Endothelial cell of umbilical vein (primary cell): ENCODE data around the gene SRSF6. TPM values are rescaled to one million over a fixed set of nuclear protein-coding genes. Genes with fewer than 3 reads are reported as not detected.

Experiments
- BruUV-seq: library from RNA; stranded (reverse); fragments of 400-500 nt; replicated peaks from 2 replicates; lab custom pipeline; 2021; lab: Mats Ljungman, UMichigan
- CTCF ChIA-PET: fragments of 300-600, 350-600 bp; sonication (Branson Sonifier 250); formaldehyde crosslinking; loops from one replicate; lab custom pipeline; 2021; ENCODE audit warnings: antibody characterized with exemption, inconsistent platforms; lab: Charles Lee
- POLR2A ChIA-PET: fragments of 300-600, 350-600 bp; sonication (Branson Sonifier 250); formaldehyde crosslinking; loops from one replicate; lab custom pipeline; 2021; ENCODE audit warnings: antibody characterized with exemption, inconsistent platforms; lab: Charles Lee
- DNase-seq: peaks from one replicate; pipeline ENCODE4 v3.0.0-alpha.2; 2011; ENCODE audit warnings: low read depth, low spot score
- FAIRE-seq: peaks from 2 replicates; lab custom pipeline; 2011; peaks lifted over from hg19 to GRCh38; lab: Jason Lieb, UNC
- H2AFZ ChIP-seq: 2 replicates; pipeline ENCODE4 v1.6.0; 2012; ENCODE audit warnings: low read depth, low read length, control low read depth, inconsistent platforms
- H3K27ac ChIP-seq: 2 replicates; pipeline ENCODE4 v1.5.1; 2011; ENCODE audit warnings: low read depth, mild to moderate bottlenecking, control low read depth, low read length, moderate library complexity; ENCODE audit not compliant: insufficient read depth
- H3K27me3 ChIP-seq, 2 experiments: 2 replicates each; pipeline versions ENCODE4 v1.6.0 to v1.6.1; 2011; ENCODE audit warnings: low read length in 2 of 2, mixed read lengths in 1 of 2; ENCODE audit not compliant: control insufficient read depth in 2 of 2, insufficient read depth in 2 of 2
- H3K36me3 ChIP-seq, 2 experiments: 2 replicates in 1 of 2; 3 replicates in 1 of 2; pipeline ENCODE4 v1.5.1; 2011; ENCODE audit warnings: low read length in 2 of 2, mild to moderate bottlenecking in 1 of 2, moderate library complexity in 1 of 2; ENCODE audit not compliant: control insufficient read depth in 2 of 2, insufficient read depth in 2 of 2; ENCODE audit errors: extremely low read depth in 1 of 2
- H3K4me1 ChIP-seq: 3 replicates; pipeline ENCODE4 v1.5.1; 2011; ENCODE audit warnings: mild to moderate bottlenecking, low read length; ENCODE audit not compliant: control insufficient read depth, insufficient read depth; ENCODE audit errors: extremely low read depth
- H3K4me2 ChIP-seq: 2 replicates; pipeline ENCODE4 v1.6.1; 2011; ENCODE audit warnings: low read length, control low read depth, mixed read lengths; ENCODE audit not compliant: insufficient read depth
- H3K4me3 ChIP-seq, 3 experiments: fragments of 200-600 bp in 1 of 3; sonication (generic), shearing (Covaris generic) in 1 of 3; replicated peaks in 1 of 3; 2 replicates each; pipeline ENCODE4 v1.5.1; 2011 to 2016; ENCODE audit warnings: control low read depth in 3 of 3, low read length in 3 of 3, mild to moderate bottlenecking in 2 of 3, inconsistent platforms in 1 of 3, low read depth in 1 of 3, moderate library complexity in 1 of 3; ENCODE audit not compliant: insufficient read depth in 1 of 3
- H3K79me2 ChIP-seq: 2 replicates; pipeline ENCODE4 v1.6.0; 2012; ENCODE audit warnings: low read length, inconsistent platforms; ENCODE audit not compliant: control insufficient read depth, insufficient read depth
- H3K9ac ChIP-seq: replicated peaks from 2 replicates; pipeline ENCODE3; 2011; ENCODE audit warnings: low read length, control low read depth; ENCODE audit not compliant: insufficient read depth; ENCODE audit errors: extremely low read depth
- H3K9me1 ChIP-seq: replicated peaks from 3 replicates; pipeline ENCODE4 v1.6.0; 2011; ENCODE audit warnings: mild to moderate bottlenecking, low read length; ENCODE audit not compliant: control insufficient read depth, insufficient read depth; ENCODE audit errors: extremely low read depth
- H3K9me3 ChIP-seq: replicated peaks from 2 replicates; pipeline ENCODE4 v1.5.1; 2012; ENCODE audit warnings: low read length, inconsistent platforms; ENCODE audit not compliant: control insufficient read depth, insufficient read depth
- H4K20me1 ChIP-seq: replicated peaks from 2 replicates; pipeline ENCODE3; 2011; ENCODE audit warnings: mild to moderate bottlenecking, low read length; ENCODE audit not compliant: control insufficient read depth, insufficient read depth; ENCODE audit errors: extremely low read depth
- EZH2 ChIP-seq: IDR thresholded peaks from 2 replicates; pipeline ENCODE4 v1.6.1; 2012; ENCODE audit warnings: borderline replicate concordance, low read depth, mild to moderate bottlenecking, moderate library complexity, low read length, inconsistent platforms; ENCODE audit not compliant: severe bottlenecking
- FOS ChIP-seq: IDR thresholded peaks from 2 replicates; pipeline ENCODE4 v1.6.1; 2011; ENCODE audit warnings: mild to moderate bottlenecking, low read length, moderate library complexity, borderline replicate concordance; ENCODE audit not compliant: insufficient read depth
- GATA2 ChIP-seq: IDR thresholded peaks from 2 replicates; pipeline ENCODE4 v1.7.0; 2011; ENCODE audit warnings: low read depth, mild to moderate bottlenecking, moderate library complexity, mixed read lengths, low read length; ENCODE audit not compliant: insufficient read length, insufficient read depth
- JUN ChIP-seq: IDR thresholded peaks from 2 replicates; pipeline ENCODE4 v1.6.1; 2011; ENCODE audit warnings: borderline replicate concordance, low read depth; ENCODE audit not compliant: insufficient read length, insufficient read depth
- MYC ChIP-seq: IDR thresholded peaks from one replicate; pipeline ENCODE4 v1.6.1; 2011; ENCODE audit warnings: mild to moderate bottlenecking, low read depth, low read length
- POLR2A ChIP-seq: IDR thresholded peaks from 2 replicates; pipeline ENCODE4 v1.6.1; 2012; ENCODE audit warnings: low read depth, mild to moderate bottlenecking, control low read depth, low read length
- POLR2AphosphoS5 ChIP-seq: IDR thresholded peaks from 2 replicates; pipeline ENCODE4 v1.6.1; 2012; ENCODE audit warnings: low read depth, mild to moderate bottlenecking, control low read depth, low read length, moderate library complexity; ENCODE audit not compliant: insufficient read depth
- dilution Hi-C: fragments of 300-500 bp; cut with MboI; formaldehyde crosslinking; loops from one replicate; pipeline ENCODE4 v1.15.0; 2019; ENCODE audit warnings: low sequenced_read_pairs; ENCODE audit not compliant: extremely low pct_ligation_motif_present
- intact Hi-C: fragments of 100-400 bp; cut with micrococcal nuclease; formaldehyde crosslinking; loops from one replicate; pipeline ENCODE4 v1.10.0; 2022
- polyA plus RNA-seq, 4 experiments: library from polyadenylated mRNA; depleted of rRNA in 3 of 4; stranded (reverse) in 3 of 4; unstranded in 1 of 4; fragments of >200 nt; gene quantifications; 2 replicates each; pipeline versions ENCODE4 v1.2.1 to v1.2.3, GENCODE V29; 2011 to 2012; ENCODE audit warnings: missing spikeins in 1 of 4
- total RNA-seq: library from RNA; stranded (reverse); gene quantifications from 2 replicates; pipeline ENCODE4 v1.2.3, GENCODE V29; 2021
- TF ChIP-seq, protein P1 (sequence below), 2 donors: IDR thresholded peaks; 1 replicate in 1 of 2; 2 replicates in 1 of 2; pipeline ENCODE4 v1.5.1; 2011; ENCODE audit warnings: low read length in 2 of 2, mild to moderate bottlenecking in 2 of 2, moderate library complexity in 2 of 2, control low read depth in 1 of 2, inconsistent platforms in 1 of 2, low read depth in 1 of 2; ENCODE audit not compliant: insufficient read depth in 1 of 2; ENCODE audit errors: extremely low read depth in 1 of 2
- TF ChIP-seq, protein P2 (sequence below): IDR thresholded peaks from 2 replicates; pipeline ENCODE4 v1.6.1; 2011; ENCODE audit not compliant: insufficient read depth, insufficient read length

SRSF6 gene
- total and polyA plus RNA-seq, 2 donors (not counting 3 experiments of a cell fraction or from before 2014, with no cell fraction given), result 61.9 to 157 TPM

GRCh38 chr20:43467589-43467988 lies 9.9 kb downstream of the SRSF6 start:
- BruUV-seq, result no TSS peak
- FAIRE-seq (no peak), DNase-seq (no peak)
- Histone ChIP-seq H2AFZ (no peak overlapping the region), H3K4me2 (no peak overlapping the region), H3K9me3 (no peaks in the 10 kb centered on the region), H3K9ac (no peak overlapping the region), H3K36me3 (peaks cover 14 to 27% of the 10 kb centered on the region in 2 experiments), H3K27me3 (no peaks in the 10 kb centered on the region), H3K27ac (no peak overlapping the region), H3K79me2 (peaks cover 7% of the 10 kb centered on the region), H4K20me1 (peaks cover 17% of the 10 kb centered on the region), H3K9me1 (no peaks in the 10 kb centered on the region), H3K4me1 (peaks cover 5% of the 10 kb centered on the region), H3K4me3 (no peak overlapping the region)
- CTCF ChIA-PET, result no interaction called here
- POLR2A ChIA-PET, result no interaction called here
- dilution Hi-C loops, result no loop called here
- TF ChIP-seq POLR2A (no peak), GATA2 (no peak), POLR2AphosphoS5 (no peak), JUN (no peak), FOS (no peak), MYC (no peak), EZH2 (no peak)
- TF ChIP-seq, protein P1, sequence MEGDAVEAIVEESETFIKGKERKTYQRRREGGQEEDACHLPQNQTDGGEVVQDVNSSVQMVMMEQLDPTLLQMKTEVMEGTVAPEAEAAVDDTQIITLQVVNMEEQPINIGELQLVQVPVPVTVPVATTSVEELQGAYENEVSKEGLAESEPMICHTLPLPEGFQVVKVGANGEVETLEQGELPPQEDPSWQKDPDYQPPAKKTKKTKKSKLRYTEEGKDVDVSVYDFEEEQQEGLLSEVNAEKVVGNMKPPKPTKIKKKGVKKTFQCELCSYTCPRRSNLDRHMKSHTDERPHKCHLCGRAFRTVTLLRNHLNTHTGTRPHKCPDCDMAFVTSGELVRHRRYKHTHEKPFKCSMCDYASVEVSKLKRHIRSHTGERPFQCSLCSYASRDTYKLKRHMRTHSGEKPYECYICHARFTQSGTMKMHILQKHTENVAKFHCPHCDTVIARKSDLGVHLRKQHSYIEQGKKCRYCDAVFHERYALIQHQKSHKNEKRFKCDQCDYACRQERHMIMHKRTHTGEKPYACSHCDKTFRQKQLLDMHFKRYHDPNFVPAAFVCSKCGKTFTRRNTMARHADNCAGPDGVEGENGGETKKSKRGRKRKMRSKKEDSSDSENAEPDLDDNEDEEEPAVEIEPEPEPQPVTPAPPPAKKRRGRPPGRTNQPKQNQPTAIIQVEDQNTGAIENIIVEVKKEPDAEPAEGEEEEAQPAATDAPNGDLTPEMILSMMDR (IDR thresholded peaks at IDR 0.05; ENCODE audit: extremely low read depth in 1 of 2, insufficient read depth in 1 of 2, low read depth in 1 of 2, low read length in 2 of 2), result no peak
- TF ChIP-seq, protein P2, sequence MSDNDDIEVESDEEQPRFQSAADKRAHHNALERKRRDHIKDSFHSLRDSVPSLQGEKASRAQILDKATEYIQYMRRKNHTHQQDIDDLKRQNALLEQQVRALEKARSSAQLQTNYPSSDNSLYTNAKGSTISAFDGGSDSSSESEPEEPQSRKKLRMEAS, result no peak
- intact Hi-C loops, result no loop called here
